ENCODE results near the gene TMEM108. TPM values are rescaled to one million over a fixed set of nuclear protein-coding genes. Genes with fewer than 3 reads are reported as not detected.

The TMEM108 gene
- total and polyA plus RNA-seq, 10 of the 15 experiments (the other 5 are each of a cell fraction or from before 2014, with no cell fraction given): 0.02 to 0.58 (median 0.12) TPM; not detected in 5

GRCh38 chr3:133301194-133301593, 263.0 kb downstream of the TMEM108 start:
- POLR2A ChIA-PET: no interaction called here
- H3K4me3 ChIP-seq: no peak overlapping the region
- no peaks in the 10 kb centered on the region for H3K4me1 ChIP-seq (ENCODE audit: control insufficient read depth, insufficient read depth, low read length)
- SMC1A ChIA-PET (ENCODE audit: uncharacterized antibody, unreplicated experiment): no interaction called here
- CTCF ChIA-PET: no interaction called here
- RAD21 ChIA-PET (ENCODE audit: unreplicated experiment): no interaction called here
- ATAC-seq (no peak), FAIRE-seq (no peak), DNase-seq (ENCODE audit: low read depth, low spot score) (no peak)
- no TSS peak for BruUV-seq (replicated peaks)
- 94% methylated on average over 3 of the region's 3 CpGs for WGBS (ENCODE audit: insufficient coverage, insufficient replicate concordance, low lambda C conversion rate, missing lambda C conversion rate)
- H3K9ac ChIP-seq (ENCODE audit: control insufficient read depth, insufficient read depth, low read length): no peak overlapping the region
- in situ Hi-C loops (cut with MboI): no loop called here
- intact Hi-C loops (cut with micrococcal nuclease; ENCODE audit: unreplicated experiment): no loop called here
- H4K20me1 ChIP-seq (ENCODE audit: control insufficient read depth, insufficient read depth): no peaks in the 10 kb centered on the region
- H3K9me3 ChIP-seq (replicated peaks; ENCODE audit: control insufficient read depth, insufficient read depth, low read length): no peaks in the 10 kb centered on the region
- H3K27ac ChIP-seq (ENCODE audit: control insufficient read depth, insufficient read depth): no peak overlapping the region
- H3K4me2 ChIP-seq (ENCODE audit: control insufficient read depth, insufficient read depth): no peak overlapping the region
- H3K36me3 ChIP-seq (ENCODE audit: control insufficient read depth in 2 of 2, insufficient read depth in 2 of 2, low read length in 1 of 2): no peaks in the 10 kb centered on the region
- H2AFZ ChIP-seq (ENCODE audit: control insufficient read depth, low read depth, low read length): no peak overlapping the region
- H3K79me2 ChIP-seq (ENCODE audit: control insufficient read depth, insufficient read depth, low read length): no peaks in the 10 kb centered on the region
- H3K27me3 ChIP-seq (replicated peaks in 1 of 2; ENCODE audit: control insufficient read depth in 2 of 2, insufficient read depth in 2 of 2, low read length in 1 of 2): no peaks in the 10 kb centered on the region; a peak in 1 of 4 replicates
- no peak for TF ChIP-seq MYC (IDR thresholded peaks at IDR 0.05; ENCODE audit: insufficient read depth, insufficient read length, insufficient replicate concordance, low read length, severe bottlenecking)
- TF ChIP-seq E2F8 (IDR thresholded peaks at IDR 0.05; ENCODE audit: low read depth, partially characterized antibody): no peak
- no peak for TF ChIP-seq HDAC6 (IDR thresholded peaks at IDR 0.05; ENCODE audit: unreplicated experiment)
- no peak for TF ChIP-seq NFXL1 (IDR thresholded peaks at IDR 0.05; ENCODE audit: borderline replicate concordance)
- no peak for TF ChIP-seq CHD4 (IDR thresholded peaks at IDR 0.05)
- TF ChIP-seq KAT2A (conservative IDR thresholded peaks at IDR 0.05; ENCODE audit: control insufficient read depth, low read depth, low read length): no peak
- TF ChIP-seq, protein P1, sequence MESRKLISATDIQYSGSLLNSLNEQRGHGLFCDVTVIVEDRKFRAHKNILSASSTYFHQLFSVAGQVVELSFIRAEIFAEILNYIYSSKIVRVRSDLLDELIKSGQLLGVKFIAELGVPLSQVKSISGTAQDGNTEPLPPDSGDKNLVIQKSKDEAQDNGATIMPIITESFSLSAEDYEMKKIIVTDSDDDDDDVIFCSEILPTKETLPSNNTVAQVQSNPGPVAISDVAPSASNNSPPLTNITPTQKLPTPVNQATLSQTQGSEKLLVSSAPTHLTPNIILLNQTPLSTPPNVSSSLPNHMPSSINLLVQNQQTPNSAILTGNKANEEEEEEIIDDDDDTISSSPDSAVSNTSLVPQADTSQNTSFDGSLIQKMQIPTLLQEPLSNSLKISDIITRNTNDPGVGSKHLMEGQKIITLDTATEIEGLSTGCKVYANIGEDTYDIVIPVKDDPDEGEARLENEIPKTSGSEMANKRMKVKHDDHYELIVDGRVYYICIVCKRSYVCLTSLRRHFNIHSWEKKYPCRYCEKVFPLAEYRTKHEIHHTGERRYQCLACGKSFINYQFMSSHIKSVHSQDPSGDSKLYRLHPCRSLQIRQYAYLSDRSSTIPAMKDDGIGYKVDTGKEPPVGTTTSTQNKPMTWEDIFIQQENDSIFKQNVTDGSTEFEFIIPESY (IDR thresholded peaks at IDR 0.05): no peak
- no peak for TF ChIP-seq MLLT1 (IDR thresholded peaks at IDR 0.05)
- TF ChIP-seq ZNF384 (IDR thresholded peaks at IDR 0.05; ENCODE audit: borderline replicate concordance, low read depth, low read length): no peak
- no peak for TF ChIP-seq SMARCA5 (IDR thresholded peaks at IDR 0.05)
- no peak for TF ChIP-seq IRF3 (IDR thresholded peaks at IDR 0.05)
- no peak for TF ChIP-seq TCF3 (IDR thresholded peaks at IDR 0.05; ENCODE audit: borderline replicate concordance, insufficient read depth, low read depth, low read length)
- TF ChIP-seq, protein P2, sequence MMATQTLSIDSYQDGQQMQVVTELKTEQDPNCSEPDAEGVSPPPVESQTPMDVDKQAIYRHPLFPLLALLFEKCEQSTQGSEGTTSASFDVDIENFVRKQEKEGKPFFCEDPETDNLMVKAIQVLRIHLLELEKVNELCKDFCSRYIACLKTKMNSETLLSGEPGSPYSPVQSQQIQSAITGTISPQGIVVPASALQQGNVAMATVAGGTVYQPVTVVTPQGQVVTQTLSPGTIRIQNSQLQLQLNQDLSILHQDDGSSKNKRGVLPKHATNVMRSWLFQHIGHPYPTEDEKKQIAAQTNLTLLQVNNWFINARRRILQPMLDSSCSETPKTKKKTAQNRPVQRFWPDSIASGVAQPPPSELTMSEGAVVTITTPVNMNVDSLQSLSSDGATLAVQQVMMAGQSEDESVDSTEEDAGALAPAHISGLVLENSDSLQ (IDR thresholded peaks at IDR 0.05): no peak
- no peak for TF ChIP-seq HSF1 (IDR thresholded peaks at IDR 0.05; ENCODE audit: low read depth, low read length)
- no peak for TF ChIP-seq SIN3A (IDR thresholded peaks at IDR 0.05; ENCODE audit: low read depth, low read length)

Measured in GM12878 (cell line).